GM12878 (cell line): ENCODE data around the gene SLC15A3. TPM values are rescaled to one million over a fixed set of nuclear protein-coding genes. Genes with fewer than 3 reads are reported as not detected.

Experiments
- ATAC-seq: fragments of 200-7000 bp; cut with Tn5 transposase; 3 replicates; pipeline ENCODE4 v1.9.1; 2020; ENCODE audit warnings: mild to moderate bottlenecking, moderate library complexity
- BruUV-seq: library from RNA; stranded (reverse); fragments of 400-500 nt; replicated peaks from 2 replicates; lab custom pipeline; 2021; lab: Mats Ljungman, UMichigan
- CTCF ChIA-PET: fragments of 300-600 bp; sonication (Branson Sonifier 250); formaldehyde crosslinking; extraction: SDS; loops from one replicate; lab custom pipeline; 2021; ENCODE audit warnings: inconsistent platforms; lab: Yijun Ruan, JAX
- POLR2A ChIA-PET: fragments of 350-600 bp; formaldehyde crosslinking; extraction: SDS; loops from one replicate; lab custom pipeline; 2021; ENCODE audit warnings: inconsistent platforms; lab: Charles Lee
- RAD21 ChIA-PET: fragments of 300-600 bp; sonication (Branson Sonifier 250); formaldehyde crosslinking; loops from one replicate; lab custom pipeline; 2023; ENCODE audit warnings: antibody characterized with exemption; ENCODE audit not compliant: unreplicated experiment; lab: Charles Lee
- SMC1A ChIA-PET: fragments of 300-600 bp; sonication (Branson Sonifier 250); formaldehyde crosslinking; loops from one replicate; lab custom pipeline; 2023; ENCODE audit not compliant: unreplicated experiment, uncharacterized antibody; lab: Charles Lee
- DNase-seq: peaks from one replicate; pipeline ENCODE4 v3.0.0-alpha.2; 2011; ENCODE audit warnings: low read depth, low spot score
- FAIRE-seq: peaks from 3 replicates; lab custom pipeline; 2011; peaks lifted over from hg19 to GRCh38; lab: Jason Lieb, UNC
- H2AFZ ChIP-seq: 2 replicates; pipeline ENCODE4 v1.6.0; 2011; ENCODE audit warnings: low read depth, low read length, control low read depth; ENCODE audit not compliant: control insufficient read depth
- H3K27ac ChIP-seq: 2 replicates; pipeline ENCODE4 v1.5.1; 2011; ENCODE audit warnings: control low read depth; ENCODE audit not compliant: control insufficient read depth, insufficient read depth
- H3K27me3 ChIP-seq, 2 experiments: replicated peaks in 1 of 2; 2 replicates each; pipeline versions ENCODE4 v1.6.0 to v1.6.1; 2011; ENCODE audit warnings: low read length in 1 of 2; ENCODE audit not compliant: control insufficient read depth in 2 of 2, insufficient read depth in 2 of 2
- H3K36me3 ChIP-seq, 2 experiments: 2 replicates each; pipeline ENCODE4 v1.5.1; 2011; ENCODE audit warnings: low read length in 1 of 2; ENCODE audit not compliant: control insufficient read depth in 2 of 2, insufficient read depth in 2 of 2
- H3K4me1 ChIP-seq: 2 replicates; pipeline ENCODE4 v1.6.1; 2011; ENCODE audit warnings: mild to moderate bottlenecking, low read length, moderate library complexity, mixed read lengths; ENCODE audit not compliant: control insufficient read depth, insufficient read depth
- H3K4me2 ChIP-seq: 2 replicates; pipeline ENCODE4 v1.6.0; 2011; ENCODE audit warnings: control low read depth; ENCODE audit not compliant: control insufficient read depth, insufficient read depth
- H3K4me3 ChIP-seq: fragments of 200-600 bp; sonication (generic); 2 replicates; pipeline ENCODE4 v1.5.1; 2016
- H3K79me2 ChIP-seq: 2 replicates; pipeline ENCODE4 v1.6.0; 2011; ENCODE audit warnings: low read length; ENCODE audit not compliant: control insufficient read depth, insufficient read depth
- H3K9ac ChIP-seq: 2 replicates; pipeline ENCODE4 v1.8.0; 2011; ENCODE audit warnings: low read length, control low read depth, mixed read lengths; ENCODE audit not compliant: control insufficient read depth, insufficient read depth
- H3K9me3 ChIP-seq: replicated peaks from 3 replicates; pipeline ENCODE4 v1.5.1; 2011; ENCODE audit warnings: mild to moderate bottlenecking, low read length; ENCODE audit not compliant: control insufficient read depth, insufficient read depth
- H4K20me1 ChIP-seq: 2 replicates; pipeline ENCODE4 v1.6.0; 2011; ENCODE audit not compliant: control insufficient read depth, insufficient read depth
- EED ChIP-seq: sonication (generic); IDR thresholded peaks from 2 replicates; pipeline ENCODE4 v1.6.1; 2016; ENCODE audit warnings: antibody characterized with exemption, low read depth
- POLR2A ChIP-seq: IDR thresholded peaks from 2 replicates; pipeline ENCODE4 v1.6.1; 2011; ENCODE audit warnings: low read depth, mild to moderate bottlenecking, low read length
- SIX5 ChIP-seq: IDR thresholded peaks from 2 replicates; pipeline ENCODE4 v1.6.1; 2011; ENCODE audit warnings: mild to moderate bottlenecking, low read depth, low read length, moderate library complexity; ENCODE audit not compliant: severe bottlenecking
- SUZ12 ChIP-seq: fragments of 200-600 bp; sonication (generic); IDR thresholded peaks from one replicate; pipeline ENCODE4 v1.6.1; 2018; ENCODE audit warnings: antibody characterized with exemption, mild to moderate bottlenecking; ENCODE audit not compliant: unreplicated experiment
- ZNF384 ChIP-seq: IDR thresholded peaks from 2 replicates; pipeline ENCODE4 v1.6.1; 2012; ENCODE audit warnings: low read depth, mild to moderate bottlenecking, low read length, improper control_type of control experiment, borderline replicate concordance
- WGBS: methylation state at CpG from one replicate; pipeline ENCODE4 v1.1.6; 2016; ENCODE audit warnings: low lambda C conversion rate; ENCODE audit not compliant: insufficient replicate concordance, insufficient coverage; ENCODE audit errors: missing lambda C conversion rate; 5-methylcytosine and 5-hydroxymethylcytosine counted together
- in situ Hi-C: fragments of 300-500 bp; cut with MboI; formaldehyde crosslinking; loops from 9 replicates; pipeline ENCODE4 v1.14.3; 2018; ENCODE audit warnings: mixed read lengths
- intact Hi-C: fragments of 100-400 bp; cut with micrococcal nuclease; formaldehyde crosslinking; loops from one replicate; pipeline ENCODE4 v1.14.2; 2022; ENCODE audit not compliant: unreplicated experiment
- polyA plus RNA-seq, 11 experiments: library from polyadenylated mRNA; depleted of rRNA in 4 of 11; unstranded in 6 of 11; stranded (reverse) in 5 of 11; fragments of >200 nt; fragmentation: Nextera tagmentation in 4 of 11; fragmentation: Illumina TruSeq in 1 of 11; extraction: Ambion mirVana in 4 of 11; extraction: Trizol in 1 of 11; gene quantifications; 1 replicate in 1 of 11; 2 replicates in 10 of 11; pipeline versions ENCODE4 v1.2.1 to v1.2.3, GENCODE V29; 2011 to 2016; ENCODE audit warnings: inconsistent platforms in 2 of 11, missing spikeins in 2 of 11, low read depth in 1 of 11
- total RNA-seq, 4 experiments: library from RNA; depleted of rRNA in 3 of 4; stranded (reverse); fragments of >200 nt in 3 of 4; fragmentation: Illumina TruSeq in 1 of 4; extraction: Trizol in 1 of 4; gene quantifications; 2 replicates each; pipeline versions ENCODE4 v1.2.1 to v1.2.3, GENCODE V29; 2013 to 2021
- TF ChIP-seq, protein P1 (sequence below): fragments of 450-650 bp; IDR thresholded peaks from 2 replicates; pipeline ENCODE4 v1.6.1; 2014; ENCODE audit warnings: mild to moderate bottlenecking

The SLC15A3 gene
- total and polyA plus RNA-seq, 10 of the 15 experiments (the other 5 are each of a cell fraction or from before 2014, with no cell fraction given), result 17.7 to 102 (median 55.8) TPM

DNA sequence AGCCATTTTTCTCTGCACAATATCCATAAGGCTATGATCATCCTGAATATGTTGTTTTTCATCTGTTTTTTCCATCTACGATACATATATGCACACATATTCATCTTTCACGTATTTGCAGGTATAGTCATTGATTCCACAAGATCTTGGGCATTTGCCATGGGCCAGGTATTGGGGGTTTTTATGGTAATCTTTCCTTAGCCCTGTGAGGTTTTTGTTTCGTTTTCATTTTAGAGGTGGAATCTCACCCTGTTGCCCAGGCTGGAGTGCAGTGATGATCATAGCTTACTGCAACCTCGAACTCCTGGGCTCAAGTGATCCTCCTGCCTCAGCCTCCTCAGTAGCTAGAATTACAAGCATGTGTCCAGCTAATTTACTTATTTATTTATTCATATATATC lies 39.5 kb upstream of the SLC15A3 start:
- CTCF ChIA-PET, result interaction anchor here (1.0 kb wide), 1 partner anchor 22 kb away, joined by 3 read pairs; no protein-coding TSS in a partner anchor
- H4K20me1 ChIP-seq, result no peaks in the 10 kb centered on the region
- SMC1A ChIA-PET, result interaction anchor here (1.0 to 1.2 kb wide), 2 partner anchors 22 to 69 kb away, joined by 3 to 4 read pairs; no protein-coding TSS in a partner anchor
- H3K9ac ChIP-seq, result no peak overlapping the region
- H3K79me2 ChIP-seq, result no peaks in the 10 kb centered on the region
- no peaks in the 10 kb centered on the region for H3K9me3 ChIP-seq
- ATAC-seq (no peak), FAIRE-seq (no peak), DNase-seq (no peak)
- H3K4me2 ChIP-seq, result no peak overlapping the region
- RAD21 ChIA-PET, result interaction anchor here (1.0 kb wide), 1 partner anchor 50 kb away, joined by 3 read pairs; no protein-coding TSS in a partner anchor
- no peaks in the 10 kb centered on the region; a peak in 1 of 4 replicates for H3K27me3 ChIP-seq
- TF ChIP-seq, protein P1, sequence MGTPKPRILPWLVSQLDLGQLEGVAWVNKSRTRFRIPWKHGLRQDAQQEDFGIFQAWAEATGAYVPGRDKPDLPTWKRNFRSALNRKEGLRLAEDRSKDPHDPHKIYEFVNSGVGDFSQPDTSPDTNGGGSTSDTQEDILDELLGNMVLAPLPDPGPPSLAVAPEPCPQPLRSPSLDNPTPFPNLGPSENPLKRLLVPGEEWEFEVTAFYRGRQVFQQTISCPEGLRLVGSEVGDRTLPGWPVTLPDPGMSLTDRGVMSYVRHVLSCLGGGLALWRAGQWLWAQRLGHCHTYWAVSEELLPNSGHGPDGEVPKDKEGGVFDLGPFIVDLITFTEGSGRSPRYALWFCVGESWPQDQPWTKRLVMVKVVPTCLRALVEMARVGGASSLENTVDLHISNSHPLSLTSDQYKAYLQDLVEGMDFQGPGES, result no peak
- no peak for TF ChIP-seq SIX5
- TF ChIP-seq SUZ12, result no peak
- no peak for TF ChIP-seq POLR2A
- no peak for TF ChIP-seq ZNF384
- no peak for TF ChIP-seq EED
- H3K36me3 ChIP-seq, result no peaks in the 10 kb centered on the region
- WGBS, result 50% methylated on average over 4 of the region's 4 CpGs
- no peak overlapping the region for H3K4me3 ChIP-seq
- H2AFZ ChIP-seq, result no peak overlapping the region
- no peak overlapping the region for H3K27ac ChIP-seq
- intact Hi-C loops (no loop called here), in situ Hi-C loops (no loop called here)
- no TSS peak for BruUV-seq
- POLR2A ChIA-PET, result no interaction called here
- peaks cover 10% of the 10 kb centered on the region; the same call in 1 of the 2 replicates for H3K4me1 ChIP-seq
